ENCODE measurements around the gene LARGE2. TPM values are rescaled to one million over a fixed set of nuclear protein-coding genes. Genes with fewer than 3 reads are reported as not detected.

LARGE2 gene
- total RNA-seq, result not detected in 2 replicates

GRCh38 chr11:45922425-45923082 is at the start of gene LARGE2:
Gene LARGE2, plus strand, starts transcription at chr11:45922656. Its CDS starts 227 bp downstream, at chr11:45922883.

DNA sequence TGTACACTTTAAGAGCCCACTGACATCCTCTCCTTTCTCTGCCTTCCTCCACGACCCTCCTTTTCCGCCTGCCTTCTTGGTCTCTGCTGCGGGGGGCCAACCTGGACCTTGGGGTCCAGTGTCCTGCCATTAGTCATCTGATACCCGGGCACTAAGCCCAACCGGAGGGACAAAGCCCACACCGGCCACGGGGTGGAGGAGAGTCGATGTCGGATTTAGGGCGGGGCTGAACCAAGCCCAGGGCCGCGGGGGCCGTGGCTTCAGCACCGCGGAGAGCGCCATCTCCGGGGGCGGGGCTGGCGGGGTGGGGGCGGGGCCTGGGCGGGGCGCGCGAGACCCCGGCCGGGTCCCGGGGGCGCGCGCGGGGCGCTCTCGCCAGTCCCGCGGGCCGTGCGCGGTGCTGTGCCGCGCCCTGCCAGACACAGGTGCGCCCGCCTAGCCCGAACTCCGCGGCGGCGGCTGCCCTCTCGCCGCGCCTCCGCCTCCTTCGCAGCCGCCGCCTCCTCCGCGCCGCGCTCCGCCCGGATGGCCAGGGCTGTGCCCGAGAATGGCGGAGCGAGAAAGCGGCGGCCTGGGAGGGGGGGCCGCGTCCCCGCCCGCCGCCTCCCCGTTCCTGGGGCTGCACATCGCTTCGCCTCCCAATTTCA is 37.1 kb upstream of the LARGE2 start, which contains the start of gene MAPK8IP1:
MAPK8IP1 (plus strand) TSS at position 378 of the 647 bp plus-strand sequence; CDS start at position 548, 170 bp downstream.

DNA sequence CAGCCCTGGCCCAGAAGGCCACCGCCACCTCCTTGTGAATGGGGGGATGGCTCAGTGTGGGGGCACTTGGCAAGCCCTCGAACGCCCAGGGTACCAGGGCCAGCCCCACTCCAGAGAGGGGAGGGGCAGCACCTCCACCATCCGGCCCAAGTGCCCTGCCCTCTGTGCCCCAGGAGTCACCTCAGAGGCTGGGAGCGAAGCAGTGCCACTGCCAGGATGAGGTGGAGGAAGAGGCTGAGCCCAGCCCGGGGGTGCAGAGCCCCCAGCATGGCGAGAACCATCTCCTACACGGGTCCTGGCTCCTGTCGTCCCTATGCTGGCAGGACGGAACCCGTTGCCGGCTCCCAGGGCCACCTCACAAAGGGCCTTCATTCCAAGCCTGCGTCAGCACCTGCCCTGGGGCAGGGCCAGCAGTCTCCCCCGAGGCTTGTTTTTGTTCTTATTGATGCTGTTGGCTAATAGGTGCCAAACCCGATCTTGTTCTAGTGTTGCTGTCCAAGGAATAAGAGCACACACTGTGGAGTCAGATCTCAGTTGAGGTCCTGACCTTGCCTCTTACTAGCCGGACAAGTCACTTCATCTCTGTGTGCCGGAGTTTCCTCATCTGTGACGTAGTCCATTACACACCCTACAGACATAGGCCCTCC is 15.4 kb upstream of the LARGE2 start, which contains the start of gene FREY1:
FREY1 (minus strand) TSS at position 307 of the 647 bp plus-strand sequence; CDS start at position 281, 26 bp downstream.

GRCh38 chr11:45917623-45918330 is 4.7 kb upstream of the LARGE2 start, which contains the start of gene PEX16:
Gene PEX16, minus strand, starts transcription at chr11:45917877. Its CDS starts 66 bp downstream, at chr11:45917811.

Other genes with a start within 250 kb of the LARGE2 start
- 22.8 and 31.5 TPM in 2 replicates for gene SLC35C1, start 117.5 kb upstream of the LARGE2 start, total RNA-seq
- 7.4 and 7.8 TPM in 2 replicates for gene CRY2, start 75.2 kb upstream of the LARGE2 start, total RNA-seq
- 11.9 and 17.3 TPM in 2 replicates for gene MAPK8IP1, start 37.0 kb upstream of the LARGE2 start, total RNA-seq
- gene FREY1, start 15.4 kb upstream of the LARGE2 start, total RNA-seq, result 0.18 TPM in 1 of 2 replicates, not detected in the other
- gene PEX16, start 4.8 kb upstream of the LARGE2 start, total RNA-seq, result 30.6 and 33.0 TPM in 2 replicates
- 7.8 and 14.2 TPM in 2 replicates for gene PHF21A, start 198.8 kb downstream of the LARGE2 start, total RNA-seq

All from myometrial cell (primary cell).